B cell (primary cell): ENCODE results near the gene S100G. TPM values are rescaled to one million over a fixed set of nuclear protein-coding genes. Genes with fewer than 3 reads are reported as not detected.
"Not testable (repeated sequence)": the region's sequence is repeated elsewhere in the genome, so short reads cannot be mapped to it uniquely, and the experiment has no call there.

Experiments used
- ATAC-seq: fragments of 200-7000 bp; cut with Tn5 transposase; one replicate; pipeline ENCODE4 v1.10.0; 2021; ENCODE audit warnings: low read depth, mild to moderate bottlenecking, moderate number of reproducible peaks, moderate library complexity
- CTCF ChIA-PET: fragments of 350-600 bp; sonication (Branson Sonifier 250); formaldehyde crosslinking; loops from one replicate; lab custom pipeline; 2021; ENCODE audit warnings: antibody characterized with exemption, inconsistent platforms; lab: Charles Lee
- POLR2A ChIA-PET: fragments of 350-600 bp; sonication (Branson Sonifier 250); formaldehyde crosslinking; loops from one replicate; lab custom pipeline; 2021; ENCODE audit warnings: antibody characterized with exemption; lab: Charles Lee
- DNase-seq: peaks from one replicate; pipeline ENCODE4 v3.0.0; 2013
- H2AFZ ChIP-seq: 2 replicates; pipeline ENCODE4 v1.6.1; 2012; ENCODE audit warnings: mild to moderate bottlenecking, low read depth, low read length; ENCODE audit not compliant: insufficient read depth, poor library complexity, severe bottlenecking
- H3K27ac ChIP-seq, 2 donors: 1 replicate in 1 of 2; 2 replicates in 1 of 2; pipeline ENCODE4 v1.5.1; 2012 to 2013; ENCODE audit warnings: low read length in 2 of 2, mild to moderate bottlenecking in 2 of 2, moderate library complexity in 1 of 2
- H3K27me3 ChIP-seq, 4 experiments: fragments of 200-600 bp in 1 of 4; sonication (generic) in 1 of 4; replicated peaks in 1 of 4; 1 replicate in 2 of 4; 2 replicates in 2 of 4; pipeline versions ENCODE4 v1.6.1 to v1.7.0; 2013 to 2016; ENCODE audit warnings: low read length in 3 of 4, mild to moderate bottlenecking in 2 of 4, mixed read lengths in 1 of 4, moderate library complexity in 1 of 4; ENCODE audit not compliant: insufficient read depth in 4 of 4, control insufficient read depth in 3 of 4; ENCODE audit errors: control extremely low read depth in 1 of 4
- H3K36me3 ChIP-seq, 2 experiments: replicated peaks in 1 of 2; 1 replicate in 1 of 2; 2 replicates in 1 of 2; pipeline versions ENCODE4 v1.6.1 to v1.7.1; 2013; ENCODE audit warnings: low read length in 1 of 2; ENCODE audit not compliant: insufficient read depth in 2 of 2, control insufficient read depth in 1 of 2; ENCODE audit errors: control extremely low read depth in 1 of 2, extremely low read depth in 1 of 2
- H3K4me1 ChIP-seq, 2 donors: fragments of 200-600 bp in 1 of 2; sonication (generic) in 1 of 2; 1 replicate in 1 of 2; 2 replicates in 1 of 2; pipeline versions ENCODE4 v1.5.1 to v1.6.1; 2013 to 2017; ENCODE audit warnings: low read length in 2 of 2; ENCODE audit not compliant: control insufficient read depth in 2 of 2, insufficient read depth in 2 of 2
- H3K4me2 ChIP-seq: replicated peaks from 2 replicates; pipeline ENCODE3; 2012; ENCODE audit warnings: mild to moderate bottlenecking, low read depth, low read length; ENCODE audit not compliant: poor library complexity, severe bottlenecking
- H3K4me3 ChIP-seq, 5 experiments: fragments of 200-600 bp in 1 of 5; sonication (generic) in 1 of 5; 1 replicate in 3 of 5; 2 replicates in 2 of 5; pipeline versions ENCODE4 v1.5.1 to v1.7.0; 2011 to 2016; ENCODE audit warnings: low read length in 4 of 5, mild to moderate bottlenecking in 4 of 5, low read depth in 2 of 5, control low read depth in 1 of 5, moderate library complexity in 1 of 5; ENCODE audit not compliant: insufficient read depth in 1 of 5; ENCODE audit errors: control extremely low read depth in 1 of 5, extremely low read depth in 1 of 5
- H3K79me2 ChIP-seq: fragments of 200-600 bp; sonication (generic); one replicate; pipeline ENCODE4 v1.6.0; 2016; ENCODE audit warnings: low read length; ENCODE audit not compliant: control insufficient read depth, insufficient read depth
- H3K9ac ChIP-seq: fragments of 200-600 bp; sonication (generic); 2 replicates; pipeline ENCODE4 v1.6.1; 2017; ENCODE audit warnings: mild to moderate bottlenecking, low read length, moderate library complexity
- H3K9me3 ChIP-seq, 3 donors: one replicate each; pipeline versions ENCODE4 v1.6.1 to v1.7.1; 2013; ENCODE audit warnings: low read length in 2 of 3; ENCODE audit not compliant: control insufficient read depth in 2 of 3, insufficient read depth in 1 of 3; ENCODE audit errors: control extremely low read depth in 1 of 3
- H4K20me1 ChIP-seq: 2 replicates; pipeline ENCODE4 v1.6.0; 2012; ENCODE audit warnings: mild to moderate bottlenecking, low read length; ENCODE audit not compliant: insufficient read depth, control insufficient read depth, poor library complexity, severe bottlenecking
- H3K27ac Mint-ChIP-seq: one replicate; pipeline ENCODE4 v1.8.0; 2021; ENCODE audit warnings: mixed read lengths
- H3K27me3 Mint-ChIP-seq: one replicate; pipeline ENCODE4 v1.8.0; 2021; ENCODE audit warnings: mixed read lengths
- H3K4me1 Mint-ChIP-seq: one replicate; pipeline ENCODE4 v1.8.0; 2021; ENCODE audit warnings: mixed read lengths
- H3K4me3 Mint-ChIP-seq: one replicate; pipeline ENCODE4 v1.8.0; 2021; ENCODE audit warnings: mixed read lengths
- H3K9me3 Mint-ChIP-seq: one replicate; pipeline ENCODE4 v1.8.0; 2022; ENCODE audit warnings: mixed read lengths; ENCODE audit not compliant: insufficient read depth
- CTCF ChIP-seq: fragments of 200-600 bp; IDR thresholded peaks from one replicate; pipeline ENCODE4 v1.8.0; 2022; ENCODE audit warnings: antibody characterized with exemption, mild to moderate bottlenecking
- EZH2 ChIP-seq: IDR thresholded peaks from 2 replicates; pipeline ENCODE4 v1.6.1; 2012; ENCODE audit warnings: borderline replicate concordance, low read depth, mild to moderate bottlenecking, moderate library complexity, low read length; ENCODE audit not compliant: insufficient read depth, poor library complexity, severe bottlenecking
- WGBS: methylation state at CpG from one replicate; pipeline ENCODE4 v1.1.5; 2013; ENCODE audit warnings: missing lambda C conversion rate; ENCODE audit not compliant: insufficient coverage; 5-methylcytosine and 5-hydroxymethylcytosine counted together
- intact Hi-C: fragments of 100-400 bp; cut with micrococcal nuclease; formaldehyde crosslinking; loops from one replicate; pipeline ENCODE4 v1.10.0; 2022
- polyA minus RNA-seq: library from RNA; depleted of rRNA, polyadenylated mRNA; stranded (reverse); fragments of >200 nt; gene quantifications from 2 replicates; pipeline ENCODE4 v1.2.3, GENCODE V29; 2012
- polyA plus RNA-seq: library from polyadenylated mRNA; depleted of rRNA; stranded (reverse); fragments of >200 nt; gene quantifications from 2 replicates; pipeline ENCODE4 v1.2.3, GENCODE V29; 2012
- total RNA-seq, 2 donors: library from RNA; stranded (reverse); fragments of 120-200 nt in 1 of 2; gene quantifications; 1 replicate in 1 of 2; 2 replicates in 1 of 2; pipeline versions ENCODE4 v1.2.3 to v1.2.4, GENCODE V29; 2013 to 2022

Gene S100G
- not detected in 2 replicates for total RNA-seq
- total RNA-seq (2013), result not detected
- polyA plus RNA-seq, result not detected in 2 replicates
- polyA minus RNA-seq, result not detected in 2 replicates

GRCh38 chrX:16649858-16650257 is at the start of gene S100G:
TSS of gene S100G (plus strand) at chrX:16650158. CDS start at chrX:16651007, 849 bp downstream.
- H3K9me3 Mint-ChIP-seq, result no peaks in the 10 kb centered on the region
- no peaks in the 10 kb centered on the region for H3K4me1 Mint-ChIP-seq
- ChIA-PET POLR2A (no interaction called here), CTCF (no interaction called here)
- Histone ChIP-seq H3K4me1 (no peaks in the 10 kb centered on the region), H3K27ac (no peak within 1 kb of the TSS), H3K4me2 (no peak within 1 kb of the TSS), H3K9me3 (no peaks in the 10 kb centered on the region), H2AFZ (no peak within 1 kb of the TSS), H3K4me3 (no peak within 1 kb of the TSS), H3K79me2 (no peaks in the 10 kb centered on the region), H4K20me1 (no peaks in the 10 kb centered on the region), H3K27me3 (no peaks in the 10 kb centered on the region), H3K36me3 (no peaks in the 10 kb centered on the region), H3K9ac (no peak within 1 kb of the TSS)
- H3K4me3 Mint-ChIP-seq, result no peak within 1 kb of the TSS
- no peak for TF ChIP-seq EZH2
- no peaks in the 10 kb centered on the region for H3K27me3 Mint-ChIP-seq
- intact Hi-C loops, result no loop called here
- no CpG with 5 or more reads among the region's 4 CpGs for WGBS
- H3K27ac Mint-ChIP-seq, result no peak within 1 kb of the TSS
- DNase-seq, result no peak
- ATAC-seq, result no peak

GRCh38 chrX:16601885-16602284 is 48.1 kb upstream of the S100G start:
- no peaks in the 10 kb centered on the region for H3K27me3 Mint-ChIP-seq
- POLR2A ChIA-PET, result no interaction called here
- 90% methylated on average over 2 of the region's 4 CpGs for WGBS
- Histone ChIP-seq H3K9me3 (no peaks in the 10 kb centered on the region), H3K4me3 (no peak overlapping the region), H3K36me3 (no peaks in the 10 kb centered on the region), H2AFZ (no peak overlapping the region), H3K27me3 (no peaks in the 10 kb centered on the region), H3K4me2 (no peak overlapping the region), H3K4me1 (no peaks in the 10 kb centered on the region), H3K9ac (no peak overlapping the region), H3K79me2 (no peaks in the 10 kb centered on the region), H3K27ac (no peak overlapping the region), H4K20me1 (no peaks in the 10 kb centered on the region)
- intact Hi-C loops, result no loop called here
- no peak overlapping the region for H3K27ac Mint-ChIP-seq
- TF ChIP-seq EZH2, result no peak
- no peak for TF ChIP-seq CTCF
- peaks cover 3% of the 10 kb centered on the region for H3K4me1 Mint-ChIP-seq
- CTCF ChIA-PET, result no interaction called here
- H3K4me3 Mint-ChIP-seq, result no peak overlapping the region
- H3K9me3 Mint-ChIP-seq, result no peaks in the 10 kb centered on the region
- DNase-seq (no peak), ATAC-seq (no peak)

- H3K4me3 ChIP-seq, H2AFZ ChIP-seq, H3K36me3 ChIP-seq, intact Hi-C loops, H3K4me1 Mint-ChIP-seq, H3K4me3 Mint-ChIP-seq, H3K27ac ChIP-seq, H4K20me1 ChIP-seq, H3K9me3 ChIP-seq, ATAC-seq, POLR2A ChIA-PET, DNase-seq, H3K27me3 ChIP-seq, H3K4me2 ChIP-seq, H3K9ac ChIP-seq, H3K9me3 Mint-ChIP-seq, H3K79me2 ChIP-seq, CTCF ChIA-PET, H3K27me3 Mint-ChIP-seq, H3K27ac Mint-ChIP-seq, H3K4me1 ChIP-seq: not testable (repeated sequence)
- no CpG with 5 or more reads among the region's 6 CpGs for WGBS
Observed at GRCh38 chrX:16603235-16603634, 46.7 kb upstream of the S100G start.
